PC-9 (cell line): Measurements from ENCODE around the gene PMEL. TPM values are rescaled to one million over a fixed set of nuclear protein-coding genes. Genes with fewer than 3 reads are reported as not detected.
"Not testable (repeated sequence)": the region's sequence is repeated elsewhere in the genome, so short reads cannot be mapped to it uniquely, and the experiment has no call there.

Experiments used
- BruUV-seq: library from RNA; stranded (reverse); fragments of 400-500 nt; replicated peaks from 2 replicates; lab custom pipeline; 2021; lab: Mats Ljungman, UMichigan
- CTCF ChIA-PET: fragments of 300-600 bp; sonication (Branson Sonifier 250); formaldehyde crosslinking; loops from one replicate; lab custom pipeline; 2022; ENCODE audit warnings: antibody characterized with exemption; lab: Charles Lee
- POLR2A ChIA-PET: fragments of 300-600 bp; sonication (Branson Sonifier 250); formaldehyde crosslinking; loops from one replicate; lab custom pipeline; 2022; ENCODE audit warnings: antibody characterized with exemption; ENCODE audit not compliant: unreplicated experiment; lab: Charles Lee
- DNase-seq, 2 experiments: peaks; one replicate each; pipeline versions ENCODE4 v3.0.0 to v3.0.0-alpha.2; 2015 to 2022; ENCODE audit warnings: mixed read lengths in 1 of 2
- H2AFZ ChIP-seq: fragments of 200-600 bp; sonication (generic); 2 replicates; pipeline ENCODE4 v1.8.1; 2017; ENCODE audit warnings: antibody characterized with exemption
- H3F3A ChIP-seq: fragments of 200-600 bp; sonication (generic); 2 replicates; pipeline ENCODE4 v1.8.1; 2017; ENCODE audit warnings: antibody characterized with exemption, mild to moderate bottlenecking, low read depth; ENCODE audit not compliant: insufficient read depth
- H3K27ac ChIP-seq: fragments of 200-600 bp; sonication (generic); 2 replicates; pipeline ENCODE4 v1.6.1; 2016; ENCODE audit warnings: mixed run types
- H3K27me3 ChIP-seq: fragments of 200-600 bp; sonication (generic); 2 replicates; pipeline ENCODE4 v1.6.1; 2016; ENCODE audit warnings: low read depth, mixed run types; ENCODE audit not compliant: insufficient read depth
- H3K36me3 ChIP-seq: fragments of 200-600 bp; sonication (generic); 2 replicates; pipeline ENCODE4 v1.6.1; 2016; ENCODE audit warnings: low read depth, mixed run types
- H3K4me1 ChIP-seq: fragments of 200-600 bp; sonication (generic); replicated peaks from 2 replicates; pipeline ENCODE4 v1.6.1; 2016; ENCODE audit warnings: mixed run types; ENCODE audit not compliant: insufficient read depth
- H3K4me2 ChIP-seq: fragments of 200-600 bp; sonication (generic); 2 replicates; pipeline ENCODE4 v1.6.1; 2017; ENCODE audit warnings: mixed run types
- H3K4me3 ChIP-seq: fragments of 200-600 bp; sonication (generic); 2 replicates; pipeline ENCODE4 v1.6.1; 2016; ENCODE audit warnings: mixed run types
- H3K79me2 ChIP-seq: fragments of 200-600 bp; sonication (generic); 2 replicates; pipeline ENCODE4 v1.6.1; 2017; ENCODE audit warnings: low read depth, mixed run types
- H3K9me2 ChIP-seq: fragments of 200-600 bp; sonication (generic); 2 replicates; pipeline ENCODE4 v1.8.1; 2017; ENCODE audit warnings: mild to moderate bottlenecking; ENCODE audit not compliant: insufficient read depth
- H3K9me3 ChIP-seq: fragments of 200-600 bp; sonication (generic); 2 replicates; pipeline ENCODE4 v1.8.1; 2016; ENCODE audit warnings: low read depth; ENCODE audit not compliant: insufficient read depth
- H4K20me1 ChIP-seq: fragments of 200-600 bp; sonication (generic); 2 replicates; pipeline ENCODE4 v1.8.1; 2017; ENCODE audit not compliant: insufficient read depth
- EZH2 ChIP-seq: fragments of 200-600 bp; sonication (generic); IDR thresholded peaks from 2 replicates; pipeline ENCODE4 v1.8.0; 2017; ENCODE audit warnings: antibody characterized with exemption, low read depth
- intact Hi-C: fragments of 100-400 bp; cut with micrococcal nuclease; formaldehyde crosslinking; loops from one replicate; pipeline ENCODE4 v1.10.0; 2022; ENCODE audit not compliant: unreplicated experiment
- total RNA-seq: library from RNA; stranded (reverse); gene quantifications from 2 replicates; pipeline ENCODE4 v1.2.3, GENCODE V29; 2021
- TF ChIP-seq, protein P1 (sequence below): fragments of 200-600 bp; sonication (generic); conservative IDR thresholded peaks from 2 replicates; pipeline ENCODE4 v1.6.1; 2017; ENCODE audit warnings: mixed run types, antibody characterized with exemption, mild to moderate bottlenecking, moderate library complexity

Gene PMEL
- total RNA-seq, 1 experiment from 2014 or later, result 8.7 TPM

DNA sequence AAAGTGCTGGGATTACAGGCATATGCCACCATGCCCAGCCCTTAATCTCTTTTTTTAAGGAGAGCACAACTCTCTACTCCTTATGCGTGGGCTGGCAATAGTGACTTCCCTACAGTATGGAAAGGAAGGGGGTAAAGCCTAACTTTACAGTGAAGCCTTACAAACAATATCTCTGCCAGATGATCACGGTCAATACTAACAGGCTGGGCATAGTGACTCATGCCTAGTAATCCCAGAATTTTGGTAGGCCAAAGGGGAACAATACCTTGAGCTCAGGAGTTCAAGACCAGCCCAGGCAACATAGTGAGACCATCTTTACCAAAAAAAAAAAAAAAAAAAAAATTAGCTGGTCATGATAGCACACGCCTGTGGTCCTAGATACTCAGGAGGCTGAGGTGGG, 43.7 kb downstream of the PMEL start:
- ChIA-PET POLR2A (interaction anchor here (0.6 kb wide), 1 partner anchor 11 kb away, joined by 12 read pairs; no protein-coding TSS in a partner anchor), CTCF (interaction anchor here (0.6 kb wide), 1 partner anchor 53 kb away, joined by 8 read pairs; no protein-coding TSS in a partner anchor)
- peaks cover 45% of the 10 kb centered on the region for H3F3A ChIP-seq
- peaks cover 22% of the 10 kb centered on the region for H3K4me1 ChIP-seq
- H3K4me2 ChIP-seq, result no peak overlapping the region
- peaks cover 92% of the 10 kb centered on the region for H3K79me2 ChIP-seq
- peaks cover 16% of the 10 kb centered on the region for H4K20me1 ChIP-seq
- DNase-seq, result no peak
- no peaks in the 10 kb centered on the region for H3K27me3 ChIP-seq
- no peak overlapping the region for H2AFZ ChIP-seq
- H3K27ac ChIP-seq, result no peak overlapping the region
- intact Hi-C loops, result no loop called here
- no peaks in the 10 kb centered on the region for H3K9me2 ChIP-seq
- TF ChIP-seq EZH2, result no peak
- TF ChIP-seq, protein P1, sequence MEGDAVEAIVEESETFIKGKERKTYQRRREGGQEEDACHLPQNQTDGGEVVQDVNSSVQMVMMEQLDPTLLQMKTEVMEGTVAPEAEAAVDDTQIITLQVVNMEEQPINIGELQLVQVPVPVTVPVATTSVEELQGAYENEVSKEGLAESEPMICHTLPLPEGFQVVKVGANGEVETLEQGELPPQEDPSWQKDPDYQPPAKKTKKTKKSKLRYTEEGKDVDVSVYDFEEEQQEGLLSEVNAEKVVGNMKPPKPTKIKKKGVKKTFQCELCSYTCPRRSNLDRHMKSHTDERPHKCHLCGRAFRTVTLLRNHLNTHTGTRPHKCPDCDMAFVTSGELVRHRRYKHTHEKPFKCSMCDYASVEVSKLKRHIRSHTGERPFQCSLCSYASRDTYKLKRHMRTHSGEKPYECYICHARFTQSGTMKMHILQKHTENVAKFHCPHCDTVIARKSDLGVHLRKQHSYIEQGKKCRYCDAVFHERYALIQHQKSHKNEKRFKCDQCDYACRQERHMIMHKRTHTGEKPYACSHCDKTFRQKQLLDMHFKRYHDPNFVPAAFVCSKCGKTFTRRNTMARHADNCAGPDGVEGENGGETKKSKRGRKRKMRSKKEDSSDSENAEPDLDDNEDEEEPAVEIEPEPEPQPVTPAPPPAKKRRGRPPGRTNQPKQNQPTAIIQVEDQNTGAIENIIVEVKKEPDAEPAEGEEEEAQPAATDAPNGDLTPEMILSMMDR, result no peak
- H3K9me3 ChIP-seq, result no peaks in the 10 kb centered on the region
- H3K36me3 ChIP-seq, result peaks cover 12% of the 10 kb centered on the region; the same call in 1 of the 2 replicates
- no TSS peak for BruUV-seq
- no peak overlapping the region for H3K4me3 ChIP-seq

DNA sequence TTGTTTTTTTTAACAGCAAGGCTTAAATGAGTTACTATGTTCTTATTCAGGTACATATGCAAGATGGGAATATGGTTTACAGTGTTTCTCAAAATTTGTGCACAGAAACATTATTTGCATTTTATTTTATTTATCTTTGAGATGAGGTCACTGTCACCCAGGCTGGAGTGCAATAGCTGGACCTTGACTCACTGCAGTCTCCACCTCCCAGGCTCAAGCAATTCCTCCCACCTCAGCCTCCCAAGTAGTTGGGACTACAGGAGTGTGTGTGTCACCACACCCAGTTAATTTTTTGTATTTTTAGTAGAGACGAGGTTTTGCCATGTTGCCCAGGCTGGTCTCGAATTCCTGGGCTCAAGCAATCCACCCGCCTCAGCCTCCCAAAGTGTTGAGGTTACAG, 46.8 kb downstream of the PMEL start:
- peak overlapping the region; percentile 14; the same call in 1 of the 2 replicates for H3K27ac ChIP-seq
- POLR2A ChIA-PET, H2AFZ ChIP-seq, H3K4me2 ChIP-seq, BruUV-seq, intact Hi-C loops, H3K9me2 ChIP-seq, H3K27me3 ChIP-seq, H3K4me3 ChIP-seq, H3K9me3 ChIP-seq: not testable (repeated sequence)
- peaks cover 84% of the 10 kb centered on the region for H3K79me2 ChIP-seq
- peaks cover 40% of the 10 kb centered on the region for H3F3A ChIP-seq
- peaks cover 14% of the 10 kb centered on the region for H3K4me1 ChIP-seq
- CTCF ChIA-PET, result interaction anchor here (0.6 kb wide), 1 partner anchor 90 kb away, joined by 6 read pairs; the partner anchor contains the start of gene DNAJC14
- peak in 1 of 2 experiments; percentile 71 for DNase-seq
- peaks cover 24% of the 10 kb centered on the region for H4K20me1 ChIP-seq
- peaks cover 14% of the 10 kb centered on the region; the same call in 1 of the 2 replicates for H3K36me3 ChIP-seq

DNA sequence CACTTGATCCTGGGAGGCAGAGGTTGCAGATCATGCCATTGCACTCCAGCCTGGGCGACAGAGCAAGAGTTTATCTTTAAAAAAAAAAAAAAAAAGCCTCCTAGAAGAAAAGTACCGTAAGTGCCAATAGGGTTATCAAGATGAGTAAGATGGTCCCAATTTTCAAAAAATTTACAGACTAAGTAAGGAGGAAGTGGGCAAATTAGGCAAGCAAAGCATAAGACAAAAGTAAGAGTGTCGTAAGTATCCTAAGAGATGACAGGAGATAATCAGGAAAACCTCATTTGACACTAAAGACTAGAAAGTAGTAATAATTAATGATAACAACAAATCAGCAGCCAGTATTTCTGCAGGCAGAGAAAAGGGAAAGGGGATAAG, 50.4 kb downstream of the PMEL start:
- Histone ChIP-seq H2AFZ (no peak overlapping the region), H3F3A (peaks cover 29% of the 10 kb centered on the region; the same call in 1 of the 2 replicates), H3K9me2 (no peaks in the 10 kb centered on the region), H3K36me3 (peaks cover 22% of the 10 kb centered on the region), H3K27ac (no peak overlapping the region), H3K9me3 (no peaks in the 10 kb centered on the region), H3K4me3 (no peak overlapping the region), H4K20me1 (peaks cover 25% of the 10 kb centered on the region), H3K4me2 (no peak overlapping the region), H3K79me2 (peaks cover 67% of the 10 kb centered on the region), H3K27me3 (no peaks in the 10 kb centered on the region), H3K4me1 (peaks cover 14% of the 10 kb centered on the region)
- DNase-seq, result no peak
- BruUV-seq, result no TSS peak
- ChIA-PET CTCF (no interaction called here), POLR2A (interaction anchor here (0.6 kb wide), 1 partner anchor 85 kb away, joined by 3 read pairs; no protein-coding TSS in a partner anchor)
- intact Hi-C loops, result no loop called here
- TF ChIP-seq, protein P1, result no peak
- TF ChIP-seq EZH2, result no peak
